Measurements from ENCODE around the gene NEGR1.

DNA sequence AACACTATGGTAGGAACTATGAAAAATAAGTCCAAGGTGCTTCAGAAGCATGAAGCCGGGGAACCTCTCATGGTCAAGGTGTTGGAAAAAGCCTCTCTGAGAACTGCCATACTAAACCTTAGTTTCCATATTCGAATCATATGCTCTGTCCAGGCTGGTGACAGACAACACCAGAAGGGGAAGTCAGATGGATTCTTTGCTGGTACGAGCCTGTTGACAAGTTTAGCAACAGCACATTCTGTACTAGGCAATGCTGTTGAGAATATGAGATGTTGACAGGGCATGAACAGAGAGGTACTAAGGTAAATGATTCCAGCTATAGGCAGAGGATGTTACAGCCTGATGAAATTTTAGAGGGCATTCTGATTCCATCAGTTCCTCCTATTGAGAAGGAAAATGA is 740.2 kb downstream of the NEGR1 start:
- TF ChIP-seq, protein P1, sequence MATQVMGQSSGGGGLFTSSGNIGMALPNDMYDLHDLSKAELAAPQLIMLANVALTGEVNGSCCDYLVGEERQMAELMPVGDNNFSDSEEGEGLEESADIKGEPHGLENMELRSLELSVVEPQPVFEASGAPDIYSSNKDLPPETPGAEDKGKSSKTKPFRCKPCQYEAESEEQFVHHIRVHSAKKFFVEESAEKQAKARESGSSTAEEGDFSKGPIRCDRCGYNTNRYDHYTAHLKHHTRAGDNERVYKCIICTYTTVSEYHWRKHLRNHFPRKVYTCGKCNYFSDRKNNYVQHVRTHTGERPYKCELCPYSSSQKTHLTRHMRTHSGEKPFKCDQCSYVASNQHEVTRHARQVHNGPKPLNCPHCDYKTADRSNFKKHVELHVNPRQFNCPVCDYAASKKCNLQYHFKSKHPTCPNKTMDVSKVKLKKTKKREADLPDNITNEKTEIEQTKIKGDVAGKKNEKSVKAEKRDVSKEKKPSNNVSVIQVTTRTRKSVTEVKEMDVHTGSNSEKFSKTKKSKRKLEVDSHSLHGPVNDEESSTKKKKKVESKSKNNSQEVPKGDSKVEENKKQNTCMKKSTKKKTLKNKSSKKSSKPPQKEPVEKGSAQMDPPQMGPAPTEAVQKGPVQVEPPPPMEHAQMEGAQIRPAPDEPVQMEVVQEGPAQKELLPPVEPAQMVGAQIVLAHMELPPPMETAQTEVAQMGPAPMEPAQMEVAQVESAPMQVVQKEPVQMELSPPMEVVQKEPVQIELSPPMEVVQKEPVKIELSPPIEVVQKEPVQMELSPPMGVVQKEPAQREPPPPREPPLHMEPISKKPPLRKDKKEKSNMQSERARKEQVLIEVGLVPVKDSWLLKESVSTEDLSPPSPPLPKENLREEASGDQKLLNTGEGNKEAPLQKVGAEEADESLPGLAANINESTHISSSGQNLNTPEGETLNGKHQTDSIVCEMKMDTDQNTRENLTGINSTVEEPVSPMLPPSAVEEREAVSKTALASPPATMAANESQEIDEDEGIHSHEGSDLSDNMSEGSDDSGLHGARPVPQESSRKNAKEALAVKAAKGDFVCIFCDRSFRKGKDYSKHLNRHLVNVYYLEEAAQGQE (IDR thresholded peaks at IDR 0.05; ENCODE audit: low read depth), result no peak
- TF ChIP-seq, protein P2, sequence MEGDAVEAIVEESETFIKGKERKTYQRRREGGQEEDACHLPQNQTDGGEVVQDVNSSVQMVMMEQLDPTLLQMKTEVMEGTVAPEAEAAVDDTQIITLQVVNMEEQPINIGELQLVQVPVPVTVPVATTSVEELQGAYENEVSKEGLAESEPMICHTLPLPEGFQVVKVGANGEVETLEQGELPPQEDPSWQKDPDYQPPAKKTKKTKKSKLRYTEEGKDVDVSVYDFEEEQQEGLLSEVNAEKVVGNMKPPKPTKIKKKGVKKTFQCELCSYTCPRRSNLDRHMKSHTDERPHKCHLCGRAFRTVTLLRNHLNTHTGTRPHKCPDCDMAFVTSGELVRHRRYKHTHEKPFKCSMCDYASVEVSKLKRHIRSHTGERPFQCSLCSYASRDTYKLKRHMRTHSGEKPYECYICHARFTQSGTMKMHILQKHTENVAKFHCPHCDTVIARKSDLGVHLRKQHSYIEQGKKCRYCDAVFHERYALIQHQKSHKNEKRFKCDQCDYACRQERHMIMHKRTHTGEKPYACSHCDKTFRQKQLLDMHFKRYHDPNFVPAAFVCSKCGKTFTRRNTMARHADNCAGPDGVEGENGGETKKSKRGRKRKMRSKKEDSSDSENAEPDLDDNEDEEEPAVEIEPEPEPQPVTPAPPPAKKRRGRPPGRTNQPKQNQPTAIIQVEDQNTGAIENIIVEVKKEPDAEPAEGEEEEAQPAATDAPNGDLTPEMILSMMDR (IDR thresholded peaks at IDR 0.05 in 2 of 3, conservative IDR thresholded peaks at IDR 0.05 in 1 of 3; ENCODE audit: borderline replicate concordance in 1 of 3, insufficient read depth in 1 of 3, low read depth in 2 of 3, low read length in 2 of 3), result no peak
